GM11168 (cell line): ENCODE measurements around the gene MYOF.

ENCODE experiments used
- in situ Hi-C: fragments of 300-500 bp; cut with MboI; formaldehyde crosslinking; loops from one replicate; pipeline ENCODE4 v1.12.0; 2022; ENCODE audit warnings: low sequenced_read_pairs; ENCODE audit not compliant: unreplicated experiment

The MYOF gene

DNA sequence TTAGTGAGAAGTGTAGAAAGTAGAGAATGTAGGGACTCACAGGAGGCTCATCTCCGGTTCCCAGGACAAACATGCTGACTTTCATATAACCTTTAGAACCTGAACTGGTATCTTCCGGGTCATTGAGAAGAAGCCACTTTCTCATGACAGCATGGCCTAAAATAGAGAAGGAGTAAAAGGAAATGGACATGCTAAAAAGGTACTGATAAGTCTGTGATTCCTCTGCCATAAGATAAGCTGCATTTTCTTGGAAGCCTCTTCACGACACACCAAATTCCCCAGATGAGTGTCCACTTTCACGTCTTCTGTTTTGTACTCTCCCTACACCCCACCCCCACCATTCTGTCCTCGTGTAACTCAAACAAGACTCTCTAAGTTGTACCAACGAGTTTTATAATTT is 79.9 kb downstream of the MYOF start:
- in situ Hi-C loops: no loop called here

DNA sequence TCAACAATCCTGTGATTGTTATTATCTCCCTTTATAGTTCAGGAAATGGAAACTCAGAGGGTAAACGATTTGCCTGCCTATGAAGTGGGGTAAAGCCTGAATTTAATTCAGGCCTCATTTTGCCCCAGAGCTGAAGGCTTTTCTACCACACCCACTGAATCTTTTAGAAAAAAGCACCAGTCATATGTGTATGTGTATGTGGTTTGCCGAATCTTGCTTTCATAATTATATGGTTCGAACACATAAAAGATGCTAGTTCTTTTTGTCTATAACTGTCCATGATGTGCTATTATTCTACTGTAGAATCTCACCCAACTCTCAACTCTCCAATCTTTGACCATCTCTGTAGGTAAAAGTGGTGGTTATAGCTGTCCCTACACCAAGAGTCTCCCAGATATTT is 83.6 kb downstream of the MYOF start:
- in situ Hi-C loops: no loop called here

GRCh38 chr10:93397020-93397419 is 85.1 kb downstream of the MYOF start:
- in situ Hi-C loops: no loop called here

DNA sequence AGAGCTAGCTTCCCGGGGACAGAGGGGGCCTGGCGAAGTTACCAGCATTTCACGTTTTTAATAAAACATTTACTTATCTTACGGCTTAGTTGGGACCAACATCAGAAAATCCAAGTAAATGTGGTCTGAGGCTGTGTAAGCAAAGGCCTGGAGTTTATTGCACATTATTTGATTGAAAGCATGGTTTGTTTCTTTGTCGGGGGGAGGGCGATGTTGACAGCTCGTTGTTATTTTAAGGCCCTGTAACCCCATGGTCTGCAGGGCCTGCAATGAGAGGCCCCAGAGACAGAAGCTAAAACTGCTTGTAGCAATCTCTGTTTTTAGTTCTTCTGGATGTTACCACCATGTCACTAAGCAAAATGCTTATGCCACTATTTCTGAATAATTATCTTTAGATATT is 88.9 kb downstream of the MYOF start:
- in situ Hi-C loops: no loop called here

GRCh38 chr10:93392121-93392520 is 90.0 kb downstream of the MYOF start:
- in situ Hi-C loops: no loop called here

- in situ Hi-C loops: no loop called here
These were observed 91.6 kb downstream of the MYOF start for GRCh38 chr10:93390306-93391090.

DNA sequence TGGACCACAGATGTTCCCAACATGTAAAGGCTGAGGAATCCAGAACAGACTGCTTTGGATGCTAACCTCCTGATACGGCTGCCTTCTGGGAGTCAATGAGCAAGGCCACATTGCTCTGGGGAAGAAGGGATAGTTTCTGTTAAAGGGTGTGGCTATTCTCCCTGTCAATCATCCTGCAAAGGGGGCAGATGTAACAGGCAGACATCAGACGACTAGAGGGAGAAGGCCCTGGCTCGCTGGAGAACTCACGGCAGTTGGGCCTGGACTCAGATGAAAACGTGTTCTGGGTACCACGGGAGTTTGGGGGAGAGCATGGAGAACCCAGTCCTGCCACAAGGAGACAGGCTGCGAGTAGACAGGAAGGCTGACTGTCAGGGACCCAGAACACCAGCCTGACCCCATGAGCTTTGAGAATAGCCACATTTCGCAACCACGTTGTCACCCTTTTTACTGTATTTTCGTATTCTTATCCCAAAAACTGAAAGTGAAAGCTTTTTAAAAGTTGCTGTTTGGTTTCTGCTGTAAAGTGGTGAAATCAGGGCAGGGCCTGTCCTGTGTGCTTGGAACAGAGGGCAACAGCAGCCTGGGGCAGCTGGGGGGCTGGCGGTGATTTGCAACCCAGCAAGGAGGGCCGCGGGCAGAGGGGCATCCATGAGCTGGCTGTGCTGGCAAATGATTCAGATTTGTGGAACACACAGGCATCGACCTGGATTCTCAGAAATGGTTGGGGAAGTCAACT is 95.3 kb downstream of the MYOF start:
- in situ Hi-C loops: no loop called here

- in situ Hi-C loops: no loop called here
These were observed 96.8 kb downstream of the MYOF start for GRCh38 chr10:93385345-93385744.

GRCh38 chr10:93384006-93384405 is 98.1 kb downstream of the MYOF start:
- in situ Hi-C loops: no loop called here

GRCh38 chr10:93383562-93383981 is 98.6 kb downstream of the MYOF start:
- in situ Hi-C loops: no loop called here

DNA sequence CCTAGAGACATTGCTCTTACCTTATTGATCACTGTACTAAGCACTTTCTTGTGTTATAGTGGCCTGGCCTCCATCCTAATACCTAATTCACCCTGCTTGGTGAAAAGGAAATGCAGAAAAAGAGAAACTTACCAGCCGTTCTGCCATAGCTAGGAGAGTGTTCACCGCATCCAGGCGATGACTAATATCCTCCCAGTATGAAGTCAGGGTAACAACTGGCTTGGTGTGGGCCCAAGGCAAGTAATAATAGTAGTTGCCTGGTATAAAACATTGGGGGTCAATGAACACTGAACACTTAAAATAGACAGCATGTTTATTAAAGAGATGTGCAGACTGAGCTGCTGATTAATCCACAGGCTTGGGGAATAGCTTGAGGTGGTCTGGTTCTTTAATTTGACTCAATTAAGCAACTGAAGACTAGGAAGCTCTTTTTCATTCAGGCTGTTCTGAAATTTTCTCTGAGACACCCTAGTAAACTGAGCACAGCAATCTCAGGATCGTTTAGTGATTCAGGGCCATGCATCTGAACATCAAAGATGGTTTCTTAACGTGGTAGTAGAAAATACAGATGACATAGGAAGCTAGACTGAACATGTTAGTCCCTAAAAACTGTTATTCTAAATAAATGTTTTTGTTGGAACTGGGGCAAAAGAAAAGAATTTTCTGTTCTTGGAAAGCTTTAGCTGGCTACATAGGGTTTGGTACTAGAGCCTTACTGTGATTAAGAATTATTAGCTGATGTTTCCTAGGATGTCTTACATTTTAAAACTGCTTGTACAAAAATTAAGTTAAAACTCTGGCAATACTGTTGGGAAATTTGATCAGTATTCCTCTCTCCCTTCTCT is 102.2 kb downstream of the MYOF start:
- in situ Hi-C loops: loop anchor here (5.0 kb wide), 1 partner anchor 102 kb away; the partner anchor contains the start of gene MYOF

DNA sequence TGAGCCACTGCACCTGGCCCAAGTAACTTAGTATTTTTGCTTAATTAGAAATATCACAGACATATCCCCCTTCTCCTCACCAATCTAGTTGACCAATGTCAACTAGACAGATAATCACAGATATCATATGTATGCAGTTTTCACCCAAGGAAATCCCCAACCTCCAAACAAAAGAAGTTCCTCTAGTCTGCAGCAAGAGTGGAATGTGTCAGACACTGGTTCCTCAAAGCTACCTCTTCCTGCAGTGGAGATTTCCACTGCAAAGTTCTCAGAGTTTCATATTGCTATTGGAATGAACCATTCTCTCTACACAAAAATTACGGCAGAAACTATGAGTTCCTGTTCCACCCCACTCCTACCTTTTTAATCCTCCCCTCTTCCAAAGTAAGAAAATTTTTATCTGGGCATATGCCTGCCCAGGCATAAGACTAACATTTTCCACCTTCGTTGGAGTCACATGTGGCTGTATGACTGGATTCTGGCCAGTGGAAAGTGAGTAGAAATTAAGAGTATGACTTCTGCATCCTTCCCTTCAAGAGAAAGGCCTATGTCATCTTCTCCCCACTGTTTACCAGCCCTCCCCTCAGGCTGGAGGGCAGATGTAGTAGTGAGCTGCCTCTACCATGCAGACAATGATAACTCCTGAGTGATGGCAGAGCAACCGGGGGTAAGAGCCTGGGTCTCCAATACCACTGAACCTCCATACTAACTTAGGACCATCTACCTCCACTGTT is 103.0 kb downstream of the MYOF start:
- in situ Hi-C loops: loop anchor here (5.0 kb wide), 1 partner anchor 103 kb away; the partner anchor contains the start of gene MYOF

DNA sequence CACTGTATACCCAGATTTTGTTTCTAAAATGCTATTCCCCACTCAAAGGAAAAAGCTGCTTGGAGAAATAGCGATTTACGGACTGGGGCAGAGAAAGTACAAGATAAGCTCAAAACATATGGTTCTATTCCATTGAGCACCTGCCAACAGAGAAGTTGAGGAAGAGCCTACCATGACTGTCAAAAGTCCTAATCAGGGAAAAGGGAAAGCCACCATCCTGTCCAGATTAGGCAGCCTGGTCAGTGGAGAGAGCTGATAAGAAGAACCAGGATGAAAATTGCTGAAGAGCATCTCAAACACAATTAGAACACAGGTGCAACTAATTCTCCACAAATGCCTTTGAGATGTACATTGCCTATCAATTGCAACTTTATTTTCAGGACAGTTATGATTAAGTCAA is 104.1 kb downstream of the MYOF start:
- in situ Hi-C loops: loop anchor here (5.0 kb wide), 1 partner anchor 104 kb away; the partner anchor contains the start of gene MYOF

GRCh38 chr10:93376372-93377293 is 105.5 kb downstream of the MYOF start:
- in situ Hi-C loops: loop anchor here (5.0 kb wide), 1 partner anchor 106 kb away; the partner anchor contains the start of gene MYOF

DNA sequence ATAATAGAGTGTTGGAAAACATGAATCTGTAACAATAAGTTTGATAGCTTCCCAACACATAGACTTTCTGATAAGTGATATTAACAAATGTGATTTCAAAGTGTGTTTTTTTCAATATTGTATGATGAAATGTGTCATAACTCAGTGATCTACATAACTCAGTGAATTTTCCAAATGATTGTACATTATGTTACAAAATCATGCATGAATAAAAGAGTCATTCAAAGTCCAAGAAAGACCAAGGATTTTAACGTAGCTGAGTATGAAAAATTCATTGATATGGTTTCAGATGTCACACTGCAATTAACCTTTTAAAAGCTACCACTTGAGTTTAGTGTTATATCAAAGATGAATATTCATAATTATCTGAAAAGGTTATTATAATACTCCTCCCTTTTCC is 111.2 kb downstream of the MYOF start:
- in situ Hi-C loops: no loop called here

DNA sequence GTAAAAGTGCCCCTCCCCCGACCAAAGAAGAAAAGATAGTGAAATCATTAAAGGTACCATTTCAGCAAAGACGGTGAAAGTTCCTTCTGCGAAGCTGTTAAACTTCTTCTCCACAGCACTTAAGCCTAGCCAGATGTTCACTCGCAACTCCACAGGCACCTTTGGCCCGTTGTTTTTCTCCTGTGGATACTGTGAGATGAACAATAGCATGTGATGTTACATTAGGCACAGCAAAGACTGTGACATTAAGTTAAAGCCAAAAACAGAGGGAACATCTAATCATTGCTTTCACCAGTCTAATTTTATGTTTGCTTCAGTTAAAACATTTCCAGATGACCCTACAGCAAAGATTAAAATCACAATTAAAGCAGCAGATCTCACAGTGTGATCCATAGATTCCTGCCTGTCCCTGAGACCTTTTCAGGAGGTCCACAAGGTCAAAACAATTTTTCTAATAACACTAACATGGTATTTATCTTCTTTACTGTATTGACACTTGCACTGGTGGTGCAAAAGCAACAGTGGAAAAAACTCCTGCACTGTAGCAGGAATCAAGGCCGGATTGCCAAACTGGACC is 112.5 kb downstream of the MYOF start:
- in situ Hi-C loops: no loop called here

DNA sequence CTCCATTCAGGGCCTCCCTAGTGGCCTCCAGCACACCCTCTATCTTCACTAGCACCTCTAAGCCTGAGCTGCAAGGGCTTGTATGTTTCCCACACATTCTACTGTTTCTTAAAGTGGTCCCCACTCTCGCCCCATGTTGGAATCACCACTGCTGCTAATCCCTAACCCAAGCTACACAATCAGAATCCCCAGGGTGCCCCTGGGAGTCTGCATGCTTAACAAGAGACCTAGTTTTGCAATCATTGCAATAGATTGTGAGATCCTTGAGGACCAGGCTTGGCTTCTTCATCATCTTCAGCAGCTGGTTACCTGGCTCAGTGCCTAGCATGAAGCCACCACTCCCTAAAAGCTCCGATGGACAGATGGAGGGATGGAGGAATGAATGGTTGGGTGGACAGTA is 113.9 kb downstream of the MYOF start:
- in situ Hi-C loops: no loop called here

DNA sequence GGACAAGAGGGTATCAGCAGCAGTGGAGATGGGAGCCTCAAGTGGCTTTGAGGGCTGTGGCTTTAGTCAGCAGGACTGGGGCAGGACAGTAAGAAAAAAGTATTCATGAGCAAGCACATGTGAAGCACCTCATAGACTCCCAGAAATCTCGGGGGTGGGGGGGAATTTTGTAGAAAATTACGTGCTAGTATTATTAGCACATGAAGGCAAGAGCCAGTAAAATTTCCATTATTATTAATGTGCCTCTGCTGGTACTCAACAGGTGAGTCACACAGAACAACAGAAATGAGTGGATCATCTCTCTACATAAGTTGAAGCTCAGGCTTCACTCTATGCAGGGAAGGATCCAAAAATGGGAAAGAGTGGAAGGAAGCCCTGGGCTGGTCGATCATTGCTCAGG is 114.5 kb downstream of the MYOF start:
- in situ Hi-C loops: no loop called here

GRCh38 chr10:93364966-93365365 is 117.2 kb downstream of the MYOF start:
- in situ Hi-C loops: no loop called here
